HEK293 (cell line): Measurements from ENCODE around the gene KCNMA1.

Experiments used
- SCRT1 ChIP-seq: fragments of 450-650 bp; formaldehyde crosslinking; IDR thresholded peaks from 2 replicates; pipeline ENCODE4 v1.5.1; 2016; ENCODE audit warnings: missing biosample characterization, missing genetic modification characterization, borderline replicate concordance
- SETDB1 ChIP-seq: IDR thresholded peaks from one replicate; pipeline ENCODE4 v1.6.1; 2017; ENCODE audit warnings: mild to moderate bottlenecking, low read length, moderate library complexity, mixed read lengths; ENCODE audit not compliant: insufficient read length
- ZBTB21 ChIP-seq: fragments of 450-650 bp; formaldehyde crosslinking; IDR thresholded peaks from 2 replicates; pipeline ENCODE4 v1.5.1; 2017; ENCODE audit warnings: missing biosample characterization, missing genetic modification characterization
- ZNF529 ChIP-seq: fragments of 450-650 bp; formaldehyde crosslinking; IDR thresholded peaks from 2 replicates; pipeline ENCODE4 v1.5.1; 2017; ENCODE audit warnings: missing genetic modification characterization, missing biosample characterization; ENCODE audit not compliant: insufficient replicate concordance
- TF ChIP-seq, protein P1 (sequence below): fragments of 450-650 bp; formaldehyde crosslinking; IDR thresholded peaks from 2 replicates; pipeline ENCODE4 v1.5.1; 2016; ENCODE audit warnings: missing biosample characterization, missing genetic modification characterization

DNA sequence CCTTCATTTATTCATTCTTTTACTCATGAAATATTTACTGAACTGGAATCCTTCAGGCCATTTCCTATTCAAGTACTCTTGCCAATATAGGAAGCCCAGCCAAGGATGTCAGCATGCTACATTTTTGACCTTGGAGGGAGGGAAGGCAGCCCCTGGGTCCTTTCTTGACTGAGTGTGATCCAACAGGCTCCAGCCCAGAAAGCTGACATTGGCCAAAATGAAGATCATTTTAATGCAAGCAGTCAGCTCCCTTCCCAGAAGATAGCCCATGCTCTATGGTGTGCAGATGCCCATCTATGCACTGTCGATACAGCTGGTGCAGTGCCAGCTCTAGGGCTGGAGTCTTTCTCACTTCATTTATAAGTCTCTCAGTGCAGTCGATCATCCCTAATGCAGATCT lies 646.0 kb downstream of the KCNMA1 start:
- TF ChIP-seq SCRT1 (no peak), ZNF529 (no peak), SETDB1 (no peak), ZBTB21 (tag by site-specific recombination) (no peak)
- TF ChIP-seq, protein P1, sequence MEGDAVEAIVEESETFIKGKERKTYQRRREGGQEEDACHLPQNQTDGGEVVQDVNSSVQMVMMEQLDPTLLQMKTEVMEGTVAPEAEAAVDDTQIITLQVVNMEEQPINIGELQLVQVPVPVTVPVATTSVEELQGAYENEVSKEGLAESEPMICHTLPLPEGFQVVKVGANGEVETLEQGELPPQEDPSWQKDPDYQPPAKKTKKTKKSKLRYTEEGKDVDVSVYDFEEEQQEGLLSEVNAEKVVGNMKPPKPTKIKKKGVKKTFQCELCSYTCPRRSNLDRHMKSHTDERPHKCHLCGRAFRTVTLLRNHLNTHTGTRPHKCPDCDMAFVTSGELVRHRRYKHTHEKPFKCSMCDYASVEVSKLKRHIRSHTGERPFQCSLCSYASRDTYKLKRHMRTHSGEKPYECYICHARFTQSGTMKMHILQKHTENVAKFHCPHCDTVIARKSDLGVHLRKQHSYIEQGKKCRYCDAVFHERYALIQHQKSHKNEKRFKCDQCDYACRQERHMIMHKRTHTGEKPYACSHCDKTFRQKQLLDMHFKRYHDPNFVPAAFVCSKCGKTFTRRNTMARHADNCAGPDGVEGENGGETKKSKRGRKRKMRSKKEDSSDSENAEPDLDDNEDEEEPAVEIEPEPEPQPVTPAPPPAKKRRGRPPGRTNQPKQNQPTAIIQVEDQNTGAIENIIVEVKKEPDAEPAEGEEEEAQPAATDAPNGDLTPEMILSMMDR = no peak
